ENCODE data around the gene DRAXIN.
A peak's percentile ranks its signal among the peaks of the same experiment; 100 is the strongest.

The DRAXIN gene

DNA sequence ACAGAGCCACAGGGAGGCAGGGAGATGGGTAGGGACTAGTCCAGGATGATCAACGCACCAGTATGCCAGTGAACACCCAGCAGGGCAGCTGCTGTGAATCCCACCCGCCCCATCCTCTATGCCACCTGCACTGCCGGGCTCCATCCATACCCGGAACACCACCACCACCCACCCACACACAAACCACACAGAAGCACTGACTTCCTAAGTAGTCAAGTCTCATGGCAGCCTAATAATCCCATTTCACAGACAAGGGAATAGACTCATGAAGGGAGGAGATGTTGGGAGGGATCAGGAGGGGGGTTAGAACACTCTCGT lies 6.3 kb downstream of the DRAXIN start:
- TF ChIP-seq, protein P1, sequence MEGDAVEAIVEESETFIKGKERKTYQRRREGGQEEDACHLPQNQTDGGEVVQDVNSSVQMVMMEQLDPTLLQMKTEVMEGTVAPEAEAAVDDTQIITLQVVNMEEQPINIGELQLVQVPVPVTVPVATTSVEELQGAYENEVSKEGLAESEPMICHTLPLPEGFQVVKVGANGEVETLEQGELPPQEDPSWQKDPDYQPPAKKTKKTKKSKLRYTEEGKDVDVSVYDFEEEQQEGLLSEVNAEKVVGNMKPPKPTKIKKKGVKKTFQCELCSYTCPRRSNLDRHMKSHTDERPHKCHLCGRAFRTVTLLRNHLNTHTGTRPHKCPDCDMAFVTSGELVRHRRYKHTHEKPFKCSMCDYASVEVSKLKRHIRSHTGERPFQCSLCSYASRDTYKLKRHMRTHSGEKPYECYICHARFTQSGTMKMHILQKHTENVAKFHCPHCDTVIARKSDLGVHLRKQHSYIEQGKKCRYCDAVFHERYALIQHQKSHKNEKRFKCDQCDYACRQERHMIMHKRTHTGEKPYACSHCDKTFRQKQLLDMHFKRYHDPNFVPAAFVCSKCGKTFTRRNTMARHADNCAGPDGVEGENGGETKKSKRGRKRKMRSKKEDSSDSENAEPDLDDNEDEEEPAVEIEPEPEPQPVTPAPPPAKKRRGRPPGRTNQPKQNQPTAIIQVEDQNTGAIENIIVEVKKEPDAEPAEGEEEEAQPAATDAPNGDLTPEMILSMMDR (conservative IDR thresholded peaks at IDR 0.05): no peak
- no peak for TF ChIP-seq ZFX (IDR thresholded peaks at IDR 0.05)
- no peak overlapping the region for H3K27ac ChIP-seq

DNA sequence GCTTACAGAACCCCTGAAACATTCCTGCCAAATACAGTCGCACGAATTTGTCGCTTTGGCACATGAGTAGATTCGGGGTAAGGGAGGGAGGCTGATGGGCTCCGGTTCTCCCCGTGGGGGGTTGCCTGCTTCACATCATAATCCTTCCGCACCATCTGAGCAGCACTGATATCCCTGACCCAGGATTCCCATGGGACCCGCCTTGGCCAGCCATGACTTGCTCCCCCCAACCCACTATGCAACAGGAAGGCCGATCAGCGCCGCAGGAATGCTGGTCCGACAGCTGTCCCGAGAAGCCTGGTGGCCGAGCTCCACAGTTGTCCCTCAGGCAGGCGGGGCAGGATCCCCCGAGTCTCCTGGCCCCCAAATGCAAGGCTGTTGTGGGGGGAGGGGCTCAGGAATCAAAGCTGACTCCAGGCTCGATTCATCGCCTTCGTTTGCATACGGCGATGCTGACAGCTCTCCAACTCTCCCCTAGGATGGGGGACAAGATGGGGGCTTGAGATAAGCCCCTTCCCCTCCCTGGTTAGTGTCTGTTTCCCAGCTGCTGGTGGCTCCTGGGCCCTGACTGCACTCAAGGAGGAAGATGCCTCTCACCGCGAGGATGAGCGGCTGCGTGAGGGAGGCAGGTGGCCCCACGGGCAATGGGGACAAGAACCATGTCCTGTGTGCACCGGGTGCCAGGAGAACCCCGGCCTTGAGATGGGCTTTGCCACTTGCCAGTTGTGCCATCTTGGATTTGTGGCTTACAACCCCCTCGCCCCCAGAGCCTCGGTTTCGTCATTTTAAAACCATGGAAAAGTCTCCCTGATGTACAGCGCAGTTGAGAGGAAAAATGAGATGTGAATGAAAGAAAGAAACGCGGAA lies 9.3 kb downstream of the DRAXIN start:
- TF ChIP-seq, protein P1 (conservative IDR thresholded peaks at IDR 0.05): no peak
- no peak for TF ChIP-seq ZFX (IDR thresholded peaks at IDR 0.05)

DNA sequence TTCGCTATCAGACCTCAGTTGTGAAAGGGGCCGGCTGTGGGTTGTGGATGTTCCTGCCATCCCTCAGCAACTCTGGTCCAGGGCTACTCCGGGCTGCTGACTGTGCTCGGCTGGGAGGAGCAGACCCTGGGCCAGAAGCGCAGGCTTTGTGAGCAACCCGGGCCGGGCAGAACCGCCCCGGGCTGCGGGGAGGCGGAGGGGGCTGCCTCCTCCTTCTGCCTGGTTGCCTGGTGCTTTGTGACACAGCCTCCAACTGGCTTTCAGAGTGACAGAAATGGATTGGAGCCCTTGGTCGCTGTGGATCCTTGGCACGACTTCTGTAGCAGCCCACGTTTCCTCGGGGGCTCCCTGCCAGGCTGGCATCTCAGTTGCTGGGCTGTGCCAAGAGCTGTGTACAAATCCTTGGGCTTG lies 10.0 kb downstream of the DRAXIN start:
- no peak for TF ChIP-seq ZFX (IDR thresholded peaks at IDR 0.05)
- TF ChIP-seq, protein P1 (conservative IDR thresholded peaks at IDR 0.05): no peak
- no peak overlapping the region for H3K27ac ChIP-seq

More for the DNA sequence above, 9.3 kb downstream of the DRAXIN start:
- H3K27ac ChIP-seq: no peak overlapping the region

DNA sequence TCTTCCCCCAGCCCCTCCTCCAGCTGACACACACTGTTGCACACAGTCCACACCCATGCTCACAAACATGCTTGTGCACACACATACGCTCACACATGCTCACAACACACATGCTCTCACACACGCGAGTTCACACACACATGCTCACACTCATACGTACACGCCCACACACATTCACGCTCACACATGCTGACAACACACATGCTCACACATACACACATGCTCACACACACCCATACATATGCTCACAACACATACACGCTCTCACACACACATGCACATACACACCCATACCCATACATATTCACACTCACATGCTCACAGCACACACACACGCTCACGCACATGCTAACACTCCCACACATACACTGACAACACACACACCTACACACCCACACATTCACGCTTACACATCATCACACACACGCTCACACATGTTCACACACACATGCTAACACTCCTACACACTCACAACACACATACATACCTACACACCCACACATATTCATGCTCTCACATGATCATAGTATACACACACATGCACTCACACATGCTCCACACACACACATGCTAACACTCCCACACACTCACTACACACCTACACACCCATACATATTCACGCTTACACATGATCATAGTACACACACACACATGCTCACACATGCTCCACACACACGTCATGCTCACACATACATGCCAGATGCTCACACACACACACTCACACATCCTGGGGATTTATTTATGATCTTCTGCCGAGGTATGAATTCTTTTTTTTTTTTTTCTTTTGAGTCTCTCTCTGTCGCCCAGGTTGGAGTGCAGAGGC lies 10.7 kb downstream of the DRAXIN start:
- peak; percentile 23; the same call in 1 of the 2 replicates for TF ChIP-seq ZFX (IDR thresholded peaks at IDR 0.05)
- TF ChIP-seq, protein P1 (conservative IDR thresholded peaks at IDR 0.05): no peak
- no peak overlapping the region; the same call in 1 of the 2 replicates for H3K27ac ChIP-seq

DNA sequence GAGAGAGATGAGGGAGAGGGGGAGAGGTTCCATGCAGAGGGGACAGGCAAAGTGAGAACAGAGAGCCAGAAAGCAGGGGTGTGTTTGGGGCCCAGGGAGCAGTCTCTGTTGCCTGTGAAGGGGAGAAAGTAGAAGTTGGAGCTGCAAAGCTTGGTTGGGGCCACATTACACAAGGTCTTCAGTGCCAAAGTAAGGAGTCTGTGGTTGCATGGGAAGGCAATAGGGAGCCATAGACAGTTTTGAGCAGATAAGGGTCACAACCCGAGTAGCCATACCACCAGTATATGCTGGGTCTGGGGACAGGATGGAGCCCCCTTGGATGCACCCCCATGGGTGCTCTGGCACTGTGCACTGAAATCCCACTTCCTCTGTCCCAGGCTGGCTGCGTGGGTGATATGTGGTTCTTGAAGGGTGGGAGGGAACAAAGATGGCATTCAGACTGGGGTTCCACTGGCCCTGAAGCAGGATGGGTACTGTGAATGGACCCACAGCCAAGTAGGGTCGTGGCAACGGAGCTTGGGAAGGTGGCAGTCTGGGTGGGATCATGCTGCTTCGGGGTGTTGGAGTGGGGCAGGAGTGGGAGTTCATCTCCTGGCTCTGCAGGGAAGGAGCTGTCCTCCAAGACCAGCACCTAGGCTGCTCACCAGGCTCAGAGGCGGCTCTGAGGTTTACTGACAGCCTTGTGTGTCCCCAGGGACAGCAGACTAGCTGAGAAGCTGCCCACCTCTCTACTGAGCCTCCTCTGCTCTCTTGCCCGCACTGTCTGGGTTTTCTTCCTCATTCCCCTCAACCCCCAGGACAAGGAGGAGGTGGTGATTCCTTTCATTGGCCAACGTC lies 12.1 kb downstream of the DRAXIN start:
- no peak overlapping the region for H3K27ac ChIP-seq
- no peak for TF ChIP-seq ZFX (IDR thresholded peaks at IDR 0.05)
- TF ChIP-seq, protein P1 (conservative IDR thresholded peaks at IDR 0.05): no peak

DNA sequence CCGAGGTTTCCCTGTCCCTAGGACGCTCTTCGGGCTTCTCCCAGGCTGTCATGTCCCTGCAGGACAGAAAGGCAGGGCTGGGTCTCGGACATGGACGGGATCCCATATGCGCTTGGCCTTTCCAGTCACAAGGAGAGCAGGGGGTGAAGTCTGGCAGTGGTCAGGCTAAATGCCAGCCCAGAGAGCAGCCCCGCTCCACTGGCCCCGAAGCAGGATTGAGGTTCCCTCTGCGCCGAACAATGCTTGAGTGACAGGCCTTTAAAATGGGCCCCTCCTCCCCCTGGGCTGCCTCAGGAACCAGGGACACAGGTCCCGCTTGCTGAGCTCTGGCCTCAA lies 12.7 kb downstream of the DRAXIN start:
- no peak overlapping the region for H3K27ac ChIP-seq
- TF ChIP-seq ZFX (IDR thresholded peaks at IDR 0.05): no peak
- TF ChIP-seq, protein P1 (conservative IDR thresholded peaks at IDR 0.05): no peak

Data from C4-2B (cell line).